A549 (cell line): ENCODE results near the gene DAW1. TPM values are rescaled to one million over a fixed set of nuclear protein-coding genes. Genes with fewer than 3 reads are reported as not detected.

Experiments used
- ATAC-seq, 2 experiments: fragments of 200-7000 bp in 1 of 2; fragments of >200 bp in 1 of 2; cut with Nextera tagmentation in 1 of 2; cut with Tn5 transposase in 1 of 2; 3 replicates each; pipeline versions ENCODE4 v1.8.0 to v1.9.1; 2018 to 2020; ENCODE audit warnings: mild to moderate bottlenecking in 1 of 2, moderate library complexity in 1 of 2
- CTCF ChIA-PET: fragments of 300-600 bp; sonication (Branson Sonifier 250); formaldehyde crosslinking; extraction: SDS; loops from one replicate; lab custom pipeline; 2021; ENCODE audit warnings: antibody characterized with exemption, inconsistent platforms; lab: Yijun Ruan, JAX
- POLR2A ChIA-PET: fragments of 350-600 bp; formaldehyde crosslinking; extraction: SDS; loops from one replicate; lab custom pipeline; 2021; ENCODE audit warnings: antibody characterized with exemption, inconsistent platforms; lab: Yijun Ruan, JAX
- DNase-seq, 2 experiments: peaks; one replicate each; pipeline versions ENCODE4 v3.0.0 to v3.0.0-alpha.2; 2011 to 2016; ENCODE audit warnings: low read depth in 1 of 2, low spot score in 1 of 2
- FAIRE-seq: peaks from 2 replicates; lab custom pipeline; 2011; peaks lifted over from hg19 to GRCh38; lab: Jason Lieb, UNC
- H3K27ac ChIP-seq, 2 experiments: fragments of >200 bp; sonication (Bioruptor Twin); formaldehyde crosslinking; 3 replicates each; pipeline ENCODE4 v1.5.1; 2016 to 2017
- H3K4me1 ChIP-seq: fragments of >200 bp; sonication (Bioruptor Twin); formaldehyde crosslinking; 3 replicates; pipeline ENCODE4 v1.6.1; 2016
- H3K4me2 ChIP-seq: fragments of >200 bp; sonication (Bioruptor Twin); formaldehyde crosslinking; 3 replicates; pipeline ENCODE4 v1.6.1; 2016
- H3K4me3 ChIP-seq: fragments of >200 bp; sonication (Bioruptor Twin); formaldehyde crosslinking; 3 replicates; pipeline ENCODE4 v1.5.1; 2016
- H3K9me3 ChIP-seq: fragments of >200 bp; sonication (Bioruptor Twin); formaldehyde crosslinking; 3 replicates; pipeline ENCODE4 v1.6.1; 2016
- CBX2 ChIP-seq: fragments of 200-600 bp; sonication (generic); IDR thresholded peaks from 2 replicates; pipeline ENCODE4 v1.6.1; 2016; ENCODE audit warnings: low read depth, mild to moderate bottlenecking, borderline replicate concordance
- CBX8 ChIP-seq: fragments of 200-600 bp; sonication (generic); IDR thresholded peaks from 2 replicates; pipeline ENCODE4 v1.6.1; 2016
- CEBPB ChIP-seq, 2 experiments: fragments of >200 bp in 1 of 2; sonication (Bioruptor Twin) in 1 of 2; formaldehyde crosslinking in 1 of 2; IDR thresholded peaks; 2 replicates each; pipeline ENCODE4 v1.6.1; 2012 to 2016
- EHF ChIP-seq: fragments of 250-450 bp; sonication (Bioruptor Pico); IDR thresholded peaks from 2 replicates; pipeline ENCODE4 v1.5.0; 2020; ENCODE audit warnings: mild to moderate bottlenecking
- ESRRA ChIP-seq: fragments of 150-350 bp; IDR thresholded peaks from 2 replicates; pipeline ENCODE4 v1.6.1; 2014; ENCODE audit warnings: mild to moderate bottlenecking, low read length, borderline replicate concordance
- FOSL2 ChIP-seq, 2 experiments: fragments of 450-650 bp in 1 of 2; fragments of >200 bp in 1 of 2; sonication (Bioruptor Twin) in 1 of 2; formaldehyde crosslinking; IDR thresholded peaks; 2 replicates each; pipeline versions ENCODE4 v1.5.0 to v1.6.1; 2016 to 2020; ENCODE audit warnings: mild to moderate bottlenecking in 1 of 2, moderate library complexity in 1 of 2
- HDAC2 ChIP-seq: fragments of 200-600 bp; sonication (generic); IDR thresholded peaks from 2 replicates; pipeline ENCODE4 v1.6.1; 2016
- HEYL ChIP-seq: fragments of 250-450 bp; sonication (Bioruptor Pico); IDR thresholded peaks from 2 replicates; pipeline ENCODE4 v1.8.0; 2021; ENCODE audit warnings: mild to moderate bottlenecking, moderate library complexity
- JUNB ChIP-seq: fragments of >200 bp; sonication (Bioruptor Twin); formaldehyde crosslinking; IDR thresholded peaks from 2 replicates; pipeline ENCODE4 v1.6.1; 2016
- KDM1A ChIP-seq: fragments of 200-600 bp; sonication (generic); IDR thresholded peaks from 2 replicates; pipeline ENCODE4 v1.6.1; 2016; ENCODE audit warnings: low read depth, mild to moderate bottlenecking
- MAFK ChIP-seq: fragments of 450-650 bp; IDR thresholded peaks from 2 replicates; pipeline ENCODE4 v1.6.1; 2014; ENCODE audit not compliant: partially characterized antibody
- MYC ChIP-seq: IDR thresholded peaks from 2 replicates; pipeline ENCODE4 v1.6.1; 2012; ENCODE audit warnings: mild to moderate bottlenecking, inconsistent platforms, low read length, improper control_type of control experiment, borderline replicate concordance
- NPAS2 ChIP-seq: fragments of 250-450 bp; sonication (Bioruptor Pico); IDR thresholded peaks from 2 replicates; pipeline ENCODE4 v1.8.0; 2022; ENCODE audit warnings: mild to moderate bottlenecking, moderate library complexity, borderline replicate concordance
- NR3C1 ChIP-seq: fragments of >200 bp; sonication (Bioruptor Twin); formaldehyde crosslinking; IDR thresholded peaks from 3 replicates; pipeline ENCODE4 v1.6.1; 2017
- PHF8 ChIP-seq: fragments of 200-600 bp; sonication (generic); IDR thresholded peaks from 2 replicates; pipeline ENCODE4 v1.6.1; 2016; ENCODE audit warnings: low read depth, mild to moderate bottlenecking, antibody characterized with exemption, moderate library complexity, borderline replicate concordance
- POLR2A ChIP-seq: IDR thresholded peaks from 2 replicates; pipeline ENCODE4 v1.6.1; 2012; ENCODE audit warnings: mild to moderate bottlenecking, low read length
- RAD21 ChIP-seq, 2 experiments: fragments of >200 bp in 1 of 2; sonication (Bioruptor Twin) in 1 of 2; formaldehyde crosslinking in 1 of 2; IDR thresholded peaks in 1 of 2; conservative IDR thresholded peaks in 1 of 2; 2 replicates in 1 of 2; 3 replicates in 1 of 2; pipeline ENCODE4 v1.6.1; 2012 to 2018; ENCODE audit warnings: inconsistent platforms in 1 of 2
- RARB ChIP-seq: fragments of 250-450 bp; sonication (Bioruptor Pico); IDR thresholded peaks from 2 replicates; pipeline ENCODE4 v1.8.0; 2021; ENCODE audit warnings: mild to moderate bottlenecking, moderate library complexity
- RCOR1 ChIP-seq: fragments of 150-350 bp; IDR thresholded peaks from 2 replicates; pipeline ENCODE4 v1.6.1; 2014; ENCODE audit warnings: antibody characterized with exemption, low read length, low read depth
- RFX5 ChIP-seq: fragments of 450-650 bp; IDR thresholded peaks from 2 replicates; pipeline ENCODE4 v1.7.1; 2014; ENCODE audit warnings: antibody characterized with exemption, mild to moderate bottlenecking, moderate library complexity
- SMC3 ChIP-seq: fragments of >200 bp; sonication (Bioruptor Twin); formaldehyde crosslinking; IDR thresholded peaks from 3 replicates; pipeline ENCODE4 v1.6.1; 2018; ENCODE audit warnings: inconsistent platforms
- ZFP36 ChIP-seq: fragments of 450-650 bp; IDR thresholded peaks from 2 replicates; pipeline ENCODE4 v1.6.1; 2014; ENCODE audit warnings: borderline replicate concordance; ENCODE audit not compliant: partially characterized antibody
- WGBS: methylation state at CpG from one replicate; pipeline ENCODE4 v1.1.6; 2017; ENCODE audit errors: missing lambda C conversion rate; 5-methylcytosine and 5-hydroxymethylcytosine counted together
- polyA plus RNA-seq, 4 experiments: library from polyadenylated mRNA; depleted of rRNA in 3 of 4; stranded (reverse); fragments of >200 nt; fragmentation: RNase III in 1 of 4; extraction: RNeasy Plus Mini Kit Qiagen cat#74134 plus additional on column Dnase treatment in 1 of 4; gene quantifications; 2 replicates in 3 of 4; 3 replicates in 1 of 4; pipeline ENCODE4 v1.2.3, GENCODE V29; 2011 to 2017
- TF ChIP-seq, protein P1 (sequence below): fragments of 250-450 bp; sonication (Bioruptor Pico); IDR thresholded peaks from 2 replicates; pipeline ENCODE4 v1.5.0; 2021; ENCODE audit warnings: mild to moderate bottlenecking, moderate library complexity, borderline replicate concordance
- TF ChIP-seq, protein P2 (sequence below): IDR thresholded peaks from 2 replicates; pipeline ENCODE4 v1.6.1; 2012
- TF ChIP-seq, protein P3 (sequence below): fragments of >200 bp; sonication (Bioruptor Twin); formaldehyde crosslinking; IDR thresholded peaks from 3 replicates; pipeline ENCODE4 v1.6.1; 2016
- TF ChIP-seq, protein P4 (sequence below): fragments of >200 bp; sonication (Bioruptor Twin); formaldehyde crosslinking; IDR thresholded peaks from 3 replicates; pipeline ENCODE4 v1.5.1; 2016
- TF ChIP-seq, protein P5 (sequence below): fragments of 150-350 bp; IDR thresholded peaks from 2 replicates; pipeline ENCODE4 v1.6.1; 2014; ENCODE audit warnings: low read depth, mild to moderate bottlenecking, low read length

DAW1 gene
- polyA plus RNA-seq, 2 of the 4 experiments (the other 2 are of a cell fraction) = 1.1 to 2.7 TPM

- Histone ChIP-seq H3K27ac (peak overlapping the region; percentile 45 to 60; a peak in 3 of 6 replicates), H3K4me3 (no peak overlapping the region), H3K4me1 (peaks cover 30% of the 10 kb centered on the region), H3K9me3 (no peaks in the 10 kb centered on the region), H3K4me2 (no peak overlapping the region)
- no peak for FAIRE-seq
- DNase-seq = no peak
- TF ChIP-seq ESRRA (no peak), MYC (no peak), ZFP36 (no peak), RARB (CRISPR knock-in tag) (no peak), PHF8 (no peak), CBX2 (no peak), POLR2A (no peak), JUNB (no peak), CEBPB (IDR thresholded peaks at IDR 0.05) (no peak), RFX5 (no peak), RAD21 (conservative IDR thresholded peaks at IDR 0.05 in 1 of 2, IDR thresholded peaks at IDR 0.05 in 1 of 2) (no peak), SMC3 (no peak)
- TF ChIP-seq, protein P1, sequence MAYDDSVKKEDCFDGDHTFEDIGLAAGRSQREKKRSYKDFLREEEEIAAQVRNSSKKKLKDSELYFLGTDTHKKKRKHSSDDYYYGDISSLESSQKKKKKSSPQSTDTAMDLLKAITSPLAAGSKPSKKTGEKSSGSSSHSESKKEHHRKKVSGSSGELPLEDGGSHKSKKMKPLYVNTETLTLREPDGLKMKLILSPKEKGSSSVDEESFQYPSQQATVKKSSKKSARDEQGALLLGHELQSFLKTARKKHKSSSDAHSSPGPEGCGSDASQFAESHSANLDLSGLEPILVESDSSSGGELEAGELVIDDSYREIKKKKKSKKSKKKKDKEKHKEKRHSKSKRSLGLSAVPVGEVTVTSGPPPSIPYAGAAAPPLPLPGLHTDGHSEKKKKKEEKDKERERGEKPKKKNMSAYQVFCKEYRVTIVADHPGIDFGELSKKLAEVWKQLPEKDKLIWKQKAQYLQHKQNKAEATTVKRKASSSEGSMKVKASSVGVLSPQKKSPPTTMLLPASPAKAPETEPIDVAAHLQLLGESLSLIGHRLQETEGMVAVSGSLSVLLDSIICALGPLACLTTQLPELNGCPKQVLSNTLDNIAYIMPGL (CRISPR knock-in tag) = no peak
- TF ChIP-seq, protein P2, sequence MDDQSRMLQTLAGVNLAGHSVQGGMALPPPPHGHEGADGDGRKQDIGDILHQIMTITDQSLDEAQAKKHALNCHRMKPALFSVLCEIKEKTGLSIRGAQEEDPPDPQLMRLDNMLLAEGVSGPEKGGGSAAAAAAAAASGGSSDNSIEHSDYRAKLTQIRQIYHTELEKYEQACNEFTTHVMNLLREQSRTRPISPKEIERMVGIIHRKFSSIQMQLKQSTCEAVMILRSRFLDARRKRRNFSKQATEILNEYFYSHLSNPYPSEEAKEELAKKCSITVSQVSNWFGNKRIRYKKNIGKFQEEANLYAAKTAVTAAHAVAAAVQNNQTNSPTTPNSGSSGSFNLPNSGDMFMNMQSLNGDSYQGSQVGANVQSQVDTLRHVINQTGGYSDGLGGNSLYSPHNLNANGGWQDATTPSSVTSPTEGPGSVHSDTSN = no peak
- ChIA-PET POLR2A (no interaction called here), CTCF (interaction anchor here (0.6 to 1.1 kb wide), 3 partner anchors 34 to 91 kb away, joined by 3 to 4 read pairs (median 3); no protein-coding TSS in a partner anchor)
- ATAC-seq = no peak
- WGBS = 98% methylated on average over 2 of the region's 2 CpGs
Observed at GRCh38 chr2:227856697-227857096, 14.7 kb upstream of the DAW1 start.

GRCh38 chr2:227860221-227860641 lies 11.2 kb upstream of the DAW1 start:
- Histone ChIP-seq H3K4me1 (peaks cover 47% of the 10 kb centered on the region), H3K27ac (peak overlapping the region; percentile 90 to 94), H3K4me3 (no peak overlapping the region), H3K9me3 (no peaks in the 10 kb centered on the region), H3K4me2 (peak overlapping the region; percentile 9; the same call in 1 of the 3 replicates)
- no peak for TF ChIP-seq NR3C1
- TF ChIP-seq CBX8 = no peak
- no peak for TF ChIP-seq EHF (CRISPR knock-in tag)
- TF ChIP-seq MAFK = no peak
- TF ChIP-seq, protein P3, sequence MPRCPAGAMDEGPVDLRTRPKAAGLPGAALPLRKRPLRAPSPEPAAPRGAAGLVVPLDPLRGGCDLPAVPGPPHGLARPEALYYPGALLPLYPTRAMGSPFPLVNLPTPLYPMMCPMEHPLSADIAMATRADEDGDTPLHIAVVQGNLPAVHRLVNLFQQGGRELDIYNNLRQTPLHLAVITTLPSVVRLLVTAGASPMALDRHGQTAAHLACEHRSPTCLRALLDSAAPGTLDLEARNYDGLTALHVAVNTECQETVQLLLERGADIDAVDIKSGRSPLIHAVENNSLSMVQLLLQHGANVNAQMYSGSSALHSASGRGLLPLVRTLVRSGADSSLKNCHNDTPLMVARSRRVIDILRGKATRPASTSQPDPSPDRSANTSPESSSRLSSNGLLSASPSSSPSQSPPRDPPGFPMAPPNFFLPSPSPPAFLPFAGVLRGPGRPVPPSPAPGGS = no peak
- TF ChIP-seq, protein P4, sequence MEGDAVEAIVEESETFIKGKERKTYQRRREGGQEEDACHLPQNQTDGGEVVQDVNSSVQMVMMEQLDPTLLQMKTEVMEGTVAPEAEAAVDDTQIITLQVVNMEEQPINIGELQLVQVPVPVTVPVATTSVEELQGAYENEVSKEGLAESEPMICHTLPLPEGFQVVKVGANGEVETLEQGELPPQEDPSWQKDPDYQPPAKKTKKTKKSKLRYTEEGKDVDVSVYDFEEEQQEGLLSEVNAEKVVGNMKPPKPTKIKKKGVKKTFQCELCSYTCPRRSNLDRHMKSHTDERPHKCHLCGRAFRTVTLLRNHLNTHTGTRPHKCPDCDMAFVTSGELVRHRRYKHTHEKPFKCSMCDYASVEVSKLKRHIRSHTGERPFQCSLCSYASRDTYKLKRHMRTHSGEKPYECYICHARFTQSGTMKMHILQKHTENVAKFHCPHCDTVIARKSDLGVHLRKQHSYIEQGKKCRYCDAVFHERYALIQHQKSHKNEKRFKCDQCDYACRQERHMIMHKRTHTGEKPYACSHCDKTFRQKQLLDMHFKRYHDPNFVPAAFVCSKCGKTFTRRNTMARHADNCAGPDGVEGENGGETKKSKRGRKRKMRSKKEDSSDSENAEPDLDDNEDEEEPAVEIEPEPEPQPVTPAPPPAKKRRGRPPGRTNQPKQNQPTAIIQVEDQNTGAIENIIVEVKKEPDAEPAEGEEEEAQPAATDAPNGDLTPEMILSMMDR = no peak
- TF ChIP-seq KDM1A = no peak
- TF ChIP-seq RCOR1 = no peak
- TF ChIP-seq PHF8 = no peak
- no peak for TF ChIP-seq HEYL (CRISPR knock-in tag)
- TF ChIP-seq RARB (CRISPR knock-in tag) = no peak
- no peak for TF ChIP-seq FOSL2 (IDR thresholded peaks at IDR 0.05)
- no peak for TF ChIP-seq FOSL2 (CRISPR knock-in tag; IDR thresholded peaks at IDR 0.05)
- TF ChIP-seq, protein P5, sequence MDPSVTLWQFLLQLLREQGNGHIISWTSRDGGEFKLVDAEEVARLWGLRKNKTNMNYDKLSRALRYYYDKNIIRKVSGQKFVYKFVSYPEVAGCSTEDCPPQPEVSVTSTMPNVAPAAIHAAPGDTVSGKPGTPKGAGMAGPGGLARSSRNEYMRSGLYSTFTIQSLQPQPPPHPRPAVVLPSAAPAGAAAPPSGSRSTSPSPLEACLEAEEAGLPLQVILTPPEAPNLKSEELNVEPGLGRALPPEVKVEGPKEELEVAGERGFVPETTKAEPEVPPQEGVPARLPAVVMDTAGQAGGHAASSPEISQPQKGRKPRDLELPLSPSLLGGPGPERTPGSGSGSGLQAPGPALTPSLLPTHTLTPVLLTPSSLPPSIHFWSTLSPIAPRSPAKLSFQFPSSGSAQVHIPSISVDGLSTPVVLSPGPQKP = no peak
- TF ChIP-seq, protein P2 = no peak
- no peak for TF ChIP-seq NPAS2 (CRISPR knock-in tag)
- no peak for TF ChIP-seq HDAC2
- ATAC-seq (no peak), FAIRE-seq (no peak), DNase-seq (no peak)
- WGBS = 84% methylated on average over 3 of the region's 6 CpGs
- CTCF ChIA-PET = interaction anchor here (0.7 to 5.8 kb wide), 4 partner anchors 16 to 202 kb away, joined by 4 to 68 read pairs (median 4); partner anchors contain the start of gene DAW1
- POLR2A ChIA-PET = no interaction called here
